CD14-positive monocyte (primary cell): ENCODE data around the gene SMAD9. TPM values are rescaled to one million over a fixed set of nuclear protein-coding genes. Genes with fewer than 3 reads are reported as not detected.
A peak's percentile ranks its signal among the peaks of the same experiment; 100 is the strongest.

Experiments
- DNase-seq, 3 donors: peaks; one replicate each; pipeline ENCODE4 v3.0.0-alpha.2; 2011 to 2022
- H2AFZ ChIP-seq: 2 replicates; pipeline ENCODE4 v1.6.0; 2012; ENCODE audit warnings: mild to moderate bottlenecking, low read depth, low read length, inconsistent platforms; ENCODE audit not compliant: insufficient read depth, poor library complexity, severe bottlenecking
- H3K27ac ChIP-seq, 2 donors: 1 replicate in 1 of 2; 2 replicates in 1 of 2; pipeline ENCODE4 v1.5.1; 2012 to 2013; ENCODE audit warnings: low read length in 2 of 2, control low read depth in 1 of 2, inconsistent platforms in 1 of 2, low read depth in 1 of 2, mild to moderate bottlenecking in 1 of 2
- H3K27me3 ChIP-seq, 2 donors: one replicate each; pipeline versions ENCODE4 v1.6.0 to v1.6.1; 2011 to 2013; ENCODE audit warnings: low read length in 2 of 2; ENCODE audit not compliant: control insufficient read depth in 2 of 2, insufficient read depth in 2 of 2
- H3K36me3 ChIP-seq, 2 donors: replicated peaks in 1 of 2; 1 replicate in 1 of 2; 2 replicates in 1 of 2; pipeline versions ENCODE4 v1.5.1 to v1.6.1; 2012 to 2013; ENCODE audit warnings: low read length in 2 of 2, control low read depth in 1 of 2, inconsistent platforms in 1 of 2, mild to moderate bottlenecking in 1 of 2; ENCODE audit not compliant: insufficient read depth in 2 of 2, control insufficient read depth in 1 of 2
- H3K4me1 ChIP-seq, 2 donors: 1 replicate in 1 of 2; 2 replicates in 1 of 2; pipeline versions ENCODE4 v1.5.1 to v1.6.1; 2012 to 2013; ENCODE audit warnings: low read length in 2 of 2, control low read depth in 1 of 2, inconsistent platforms in 1 of 2, mild to moderate bottlenecking in 1 of 2, moderate library complexity in 1 of 2; ENCODE audit not compliant: insufficient read depth in 2 of 2, control insufficient read depth in 1 of 2
- H3K4me2 ChIP-seq: replicated peaks from 2 replicates; pipeline ENCODE3; 2012; ENCODE audit warnings: low read length, moderate library complexity, mild to moderate bottlenecking; ENCODE audit not compliant: poor library complexity, severe bottlenecking; ENCODE audit errors: extremely low read depth
- H3K4me3 ChIP-seq, 3 experiments: fragments of 200-600 bp in 1 of 3; sonication (generic) in 1 of 3; replicated peaks in 1 of 3; 1 replicate in 2 of 3; 2 replicates in 1 of 3; pipeline ENCODE4 v1.5.1; 2011 to 2013; ENCODE audit warnings: low read length in 3 of 3, mild to moderate bottlenecking in 3 of 3, control low read depth in 2 of 3, low read depth in 2 of 3, inconsistent platforms in 1 of 3, moderate library complexity in 1 of 3
- H3K79me2 ChIP-seq: 2 replicates; pipeline ENCODE4 v1.6.0; 2012; ENCODE audit warnings: mild to moderate bottlenecking, control low read depth, inconsistent platforms, low read length, moderate library complexity; ENCODE audit not compliant: insufficient read depth
- H3K9ac ChIP-seq: 2 replicates; pipeline ENCODE4 v1.6.0; 2017; ENCODE audit warnings: low read length, mild to moderate bottlenecking; ENCODE audit not compliant: insufficient read depth, poor library complexity, severe bottlenecking
- H3K9me3 ChIP-seq, 2 donors: replicated peaks in 1 of 2; 1 replicate in 1 of 2; 2 replicates in 1 of 2; pipeline versions ENCODE4 v1.5.1 to v1.6.1; 2012 to 2013; ENCODE audit warnings: low read length in 2 of 2, control low read depth in 1 of 2; ENCODE audit not compliant: control insufficient read depth in 1 of 2, insufficient read depth in 1 of 2
- H4K20me1 ChIP-seq: 2 replicates; pipeline ENCODE4 v1.6.0; 2012; ENCODE audit warnings: mild to moderate bottlenecking, low read length, control low read depth, moderate library complexity; ENCODE audit not compliant: insufficient read depth
- H3K27ac Mint-ChIP-seq, 7 donors: one replicate each; pipeline ENCODE4 v1.8.0; 2020; ENCODE audit warnings: mild to moderate bottlenecking in 7 of 7, mixed read lengths in 7 of 7, moderate library complexity in 6 of 7, inconsistent platforms in 2 of 7
- H3K27me3 Mint-ChIP-seq, 3 donors: one replicate each; pipeline ENCODE4 v1.8.0; 2021 to 2022; ENCODE audit warnings: low read depth in 3 of 3, mild to moderate bottlenecking in 3 of 3, mixed read lengths in 3 of 3, moderate library complexity in 3 of 3, inconsistent platforms in 1 of 3
- H3K36me3 Mint-ChIP-seq, 2 donors: one replicate each; pipeline ENCODE4 v1.8.0; 2020; ENCODE audit warnings: mixed read lengths in 2 of 2, inconsistent platforms in 1 of 2, mild to moderate bottlenecking in 1 of 2
- H3K4me1 Mint-ChIP-seq: one replicate; pipeline ENCODE4 v1.8.0; 2020; ENCODE audit warnings: mild to moderate bottlenecking, mixed read lengths
- H3K4me3 Mint-ChIP-seq, 2 donors: one replicate each; pipeline ENCODE4 v1.8.0; 2020; ENCODE audit warnings: mild to moderate bottlenecking in 2 of 2, mixed read lengths in 2 of 2, moderate library complexity in 1 of 2
- H3K9me3 Mint-ChIP-seq, 7 donors: one replicate each; pipeline ENCODE4 v1.8.0; 2020 to 2022; ENCODE audit warnings: mixed read lengths in 7 of 7, mild to moderate bottlenecking in 6 of 7, moderate library complexity in 6 of 7, inconsistent platforms in 2 of 7
- CTCF ChIP-seq: fragments of 200-600 bp; IDR thresholded peaks from one replicate; pipeline ENCODE4 v1.8.0; 2022; ENCODE audit warnings: antibody characterized with exemption, mild to moderate bottlenecking
- WGBS: methylation state at CpG from one replicate; pipeline ENCODE4 v1.1.5; 2013; ENCODE audit warnings: missing lambda C conversion rate; ENCODE audit not compliant: insufficient coverage; 5-methylcytosine and 5-hydroxymethylcytosine counted together
- intact Hi-C, 2 donors: fragments of 100-400 bp; cut with micrococcal nuclease; formaldehyde crosslinking; loops; one replicate each; pipeline versions ENCODE4 v1.15.0 to v1.15.1; 2023
- polyA plus RNA-seq, 3 donors: library from polyadenylated mRNA; depleted of rRNA in 1 of 3; unstranded in 2 of 3; stranded (reverse) in 1 of 3; fragments of 300-500 nt in 2 of 3; fragments of >200 nt in 1 of 3; fragmentation: Illumina TruSeq in 2 of 3; gene quantifications; 1 replicate in 2 of 3; 2 replicates in 1 of 3; pipeline ENCODE4 v1.2.3, GENCODE V29; 2012 to 2021

The SMAD9 gene
- polyA plus RNA-seq, 3 donors = not detected

GRCh38 chr13:36858290-36858689 lies 61.7 kb downstream of the SMAD9 start:
- no peak overlapping the region for H3K4me3 Mint-ChIP-seq
- no peak overlapping the region for H3K9ac ChIP-seq
- no peak overlapping the region for H2AFZ ChIP-seq
- H4K20me1 ChIP-seq = no peaks in the 10 kb centered on the region
- H3K4me1 Mint-ChIP-seq = no peaks in the 10 kb centered on the region
- no peak overlapping the region for H3K4me3 ChIP-seq
- H3K36me3 ChIP-seq = no peaks in the 10 kb centered on the region
- TF ChIP-seq CTCF = peak; percentile 29
- no peak overlapping the region for H3K27ac ChIP-seq
- H3K9me3 ChIP-seq = no peaks in the 10 kb centered on the region
- H3K79me2 ChIP-seq = no peaks in the 10 kb centered on the region
- peaks cover 1 to 8% (median 5%) of the 10 kb centered on the region in 3 donors for H3K27me3 Mint-ChIP-seq
- H3K27ac Mint-ChIP-seq = no peak overlapping the region
- peaks cover 0 to 2% (median 0%) of the 10 kb centered on the region in 7 donors for H3K9me3 Mint-ChIP-seq
- H3K4me2 ChIP-seq = no peak overlapping the region
- H3K36me3 Mint-ChIP-seq = no peaks in the 10 kb centered on the region
- no peaks in the 10 kb centered on the region for H3K27me3 ChIP-seq
- WGBS = 71% methylated on average over 2 of the region's 3 CpGs
- peak in 1 of 3 donors; percentile 2 for DNase-seq
- H3K4me1 ChIP-seq = no peaks in the 10 kb centered on the region
- intact Hi-C loops = no loop called here

DNA sequence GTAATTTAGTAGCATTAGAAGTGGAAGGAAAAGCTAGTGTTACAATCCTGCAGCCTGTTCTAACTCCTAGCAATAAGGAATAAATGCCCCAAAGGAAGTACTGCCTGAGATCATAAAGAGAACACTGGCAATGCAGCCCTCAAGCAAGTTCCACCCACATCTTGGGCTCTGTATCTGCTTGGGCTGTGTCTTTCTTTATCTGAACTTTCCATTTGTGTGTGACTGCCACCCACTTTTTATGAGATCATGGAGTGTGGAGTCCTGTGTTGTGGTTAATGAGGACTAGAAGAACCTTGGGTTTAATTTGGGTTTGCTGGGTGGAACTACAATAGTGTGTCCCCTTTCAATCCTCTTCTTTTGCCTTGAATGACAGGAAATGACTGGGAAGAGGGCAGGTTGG lies 62.8 kb downstream of the SMAD9 start:
- intact Hi-C loops = no loop called here
- H2AFZ ChIP-seq = no peak overlapping the region
- no peak overlapping the region for H3K9ac ChIP-seq
- H3K4me3 Mint-ChIP-seq = no peak overlapping the region
- no peaks in the 10 kb centered on the region for H3K36me3 Mint-ChIP-seq
- no peak overlapping the region for H3K4me3 ChIP-seq
- no peaks in the 10 kb centered on the region for H3K36me3 ChIP-seq
- peaks cover 1 to 8% (median 5%) of the 10 kb centered on the region in 3 donors for H3K27me3 Mint-ChIP-seq
- H3K79me2 ChIP-seq = no peaks in the 10 kb centered on the region
- no peak for DNase-seq
- H3K4me1 ChIP-seq = peaks cover 0 to under 1% of the 10 kb centered on the region in 2 donors
- no peak for TF ChIP-seq CTCF
- no peaks in the 10 kb centered on the region for H3K9me3 ChIP-seq
- H3K27ac ChIP-seq = no peak overlapping the region
- no peaks in the 10 kb centered on the region for H3K27me3 ChIP-seq
- H3K4me1 Mint-ChIP-seq = peaks cover 5% of the 10 kb centered on the region
- H3K27ac Mint-ChIP-seq = no peak overlapping the region
- H3K9me3 Mint-ChIP-seq = peaks cover 0 to 2% (median 0%) of the 10 kb centered on the region in 7 donors
- H4K20me1 ChIP-seq = no peaks in the 10 kb centered on the region
- H3K4me2 ChIP-seq = no peak overlapping the region
